ENCODE measurements around the gene IL1F10.
"Not testable (repeated sequence)": the region's sequence is repeated elsewhere in the genome, so short reads cannot be mapped to it uniquely, and the experiment has no call there.

The IL1F10 gene

GRCh38 chr2:113084249-113085000 lies 16.7 kb downstream of the IL1F10 start:
- DNase-seq, result no peak

- DNase-seq, result no peak
Observed at GRCh38 chr2:113085542-113085941, 17.8 kb downstream of the IL1F10 start.

GRCh38 chr2:113088213-113088992 lies 20.6 kb downstream of the IL1F10 start:
- no peak for DNase-seq

DNA sequence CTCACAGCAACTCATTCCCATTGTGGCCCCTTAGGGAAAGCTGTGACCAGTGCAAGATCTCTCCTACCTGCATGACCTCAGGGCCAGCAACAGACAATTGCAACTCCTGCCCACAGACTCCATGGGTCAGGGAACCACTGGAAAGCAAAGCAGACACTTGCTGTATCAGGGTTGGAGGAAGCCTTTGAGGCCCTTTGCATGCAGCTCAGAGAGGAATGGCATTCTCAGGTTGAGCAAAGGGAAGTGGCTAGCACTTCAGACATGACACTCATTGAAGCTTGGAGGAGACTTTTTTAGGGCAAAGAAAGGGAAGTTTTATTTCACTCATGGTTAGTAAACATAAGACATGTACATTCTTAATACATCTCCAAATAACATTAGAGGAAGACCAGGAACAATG lies 22.1 kb downstream of the IL1F10 start:
- DNase-seq, result no peak

- no peak for DNase-seq
Observed at GRCh38 chr2:113091231-113091896, 23.6 kb downstream of the IL1F10 start.

GRCh38 chr2:113092864-113093612 lies 25.3 kb downstream of the IL1F10 start:
- DNase-seq, result no peak

- DNase-seq, result no peak
Observed at GRCh38 chr2:113093613-113093977, 25.8 kb downstream of the IL1F10 start.

DNA sequence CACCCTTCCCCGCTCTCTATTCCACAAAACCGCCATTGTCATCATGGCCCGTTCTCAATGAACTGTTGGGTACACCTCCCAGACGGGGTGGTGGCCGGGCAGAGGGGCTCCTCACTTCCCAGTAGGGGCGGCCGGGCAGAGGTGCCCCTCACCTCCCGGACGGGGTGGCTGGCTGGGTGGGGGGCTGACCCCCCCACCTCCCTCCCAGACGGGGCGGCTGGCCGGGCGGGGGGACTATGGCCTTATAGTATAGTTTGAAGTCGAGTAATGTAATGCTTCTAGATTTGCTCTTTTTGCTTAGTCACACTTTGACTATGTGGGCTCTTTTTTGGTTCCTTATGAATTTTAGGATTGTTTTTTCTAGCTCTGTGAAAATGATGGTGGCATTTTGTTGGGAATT lies 28.5 kb downstream of the IL1F10 start:
- not testable (repeated sequence) for DNase-seq

GRCh38 chr2:113096842-113097618 lies 29.3 kb downstream of the IL1F10 start:
- not testable (repeated sequence) for DNase-seq

- no peak for DNase-seq
Observed at GRCh38 chr2:113098041-113098440, 30.3 kb downstream of the IL1F10 start.

DNA sequence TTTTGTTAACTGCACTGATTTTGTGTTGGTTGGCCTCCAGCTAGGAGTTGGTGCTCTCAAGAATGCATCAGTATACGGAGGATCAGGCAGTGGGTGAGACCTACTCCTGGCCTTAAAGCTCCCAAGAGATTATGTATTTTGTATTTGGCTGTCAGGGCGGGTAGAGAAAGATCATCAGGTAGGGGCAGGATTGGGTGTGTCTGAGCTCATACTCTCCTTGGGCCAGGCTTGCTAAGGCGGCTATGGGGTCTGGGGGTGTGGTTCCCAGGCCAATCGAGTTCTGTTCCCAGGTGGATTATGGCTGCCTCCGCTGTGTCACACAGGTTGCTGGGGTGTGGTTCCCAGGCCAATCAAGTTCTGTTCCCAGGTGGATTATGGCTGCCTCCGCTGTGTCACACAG lies 30.8 kb downstream of the IL1F10 start:
- DNase-seq, result no peak

GRCh38 chr2:113102133-113102532 lies 34.4 kb downstream of the IL1F10 start:
- no peak for DNase-seq

DNA sequence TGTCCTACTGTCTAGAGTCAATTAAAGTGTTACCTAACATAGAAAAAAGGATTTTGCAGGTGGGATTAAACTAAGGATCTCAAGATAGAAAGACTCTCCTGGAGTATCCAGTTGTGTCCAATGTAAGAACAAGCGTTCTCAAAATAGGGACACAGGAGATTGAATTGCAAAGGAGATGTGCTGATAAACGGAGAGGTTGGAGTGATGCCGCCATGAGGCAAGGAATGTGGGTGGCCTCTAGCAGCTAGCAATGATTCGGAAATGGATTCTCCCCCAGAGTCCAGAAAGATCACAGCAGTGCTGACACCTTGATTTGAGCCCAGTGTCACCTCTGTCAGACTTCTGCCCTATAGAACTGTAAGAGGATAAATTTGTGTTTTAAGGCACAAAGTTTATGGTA lies 35.5 kb downstream of the IL1F10 start:
- no peak for DNase-seq

- peak; percentile 71 for DNase-seq
Observed at GRCh38 chr2:113104054-113104611, 36.4 kb downstream of the IL1F10 start.

GRCh38 chr2:113105047-113105785 lies 37.4 kb downstream of the IL1F10 start:
- DNase-seq, result no peak

DNA sequence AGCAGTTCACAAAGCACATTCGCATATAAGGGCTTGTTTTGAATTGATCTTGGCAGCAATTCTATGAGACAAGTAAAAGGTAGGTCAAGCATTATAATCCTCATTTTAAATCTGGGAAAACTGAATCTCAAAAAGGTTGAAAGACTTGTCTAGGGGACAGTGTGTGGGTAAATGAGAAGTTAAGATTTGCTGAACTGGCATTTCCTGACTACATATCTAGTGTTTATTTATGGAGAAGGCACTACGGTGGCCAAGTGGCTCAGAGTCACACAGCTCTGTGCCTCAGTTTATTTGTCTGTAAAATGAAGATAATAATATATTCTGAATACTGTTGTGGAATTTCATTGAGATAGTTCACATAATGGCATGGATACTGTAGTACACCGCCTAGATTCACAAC lies 43.4 kb downstream of the IL1F10 start:
- no peak for DNase-seq

- DNase-seq, result no peak
Observed at GRCh38 chr2:113111823-113112287, 44.1 kb downstream of the IL1F10 start.

DNA sequence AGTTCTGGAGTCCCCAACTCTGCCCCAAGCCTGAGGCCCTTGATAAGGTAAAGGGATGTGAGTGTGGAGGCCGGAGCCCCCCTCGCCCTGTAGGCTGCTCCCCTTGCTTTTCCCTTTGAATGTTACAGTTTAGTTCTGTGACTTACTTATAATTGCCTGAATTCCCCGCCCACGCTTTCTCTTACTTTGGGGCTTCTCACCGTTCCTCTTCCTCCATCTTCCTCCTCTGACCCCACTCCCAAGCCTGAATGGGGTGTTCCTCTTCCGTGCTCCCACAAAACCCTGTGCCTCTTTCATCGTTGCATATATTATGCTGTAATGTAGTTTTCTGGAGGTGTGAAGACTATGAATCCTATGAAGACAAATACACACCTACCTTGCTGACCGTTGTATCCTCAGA lies 44.7 kb downstream of the IL1F10 start:
- DNase-seq, result no peak

- DNase-seq, result no peak
Observed at GRCh38 chr2:113112871-113113270, 45.1 kb downstream of the IL1F10 start.

DNA sequence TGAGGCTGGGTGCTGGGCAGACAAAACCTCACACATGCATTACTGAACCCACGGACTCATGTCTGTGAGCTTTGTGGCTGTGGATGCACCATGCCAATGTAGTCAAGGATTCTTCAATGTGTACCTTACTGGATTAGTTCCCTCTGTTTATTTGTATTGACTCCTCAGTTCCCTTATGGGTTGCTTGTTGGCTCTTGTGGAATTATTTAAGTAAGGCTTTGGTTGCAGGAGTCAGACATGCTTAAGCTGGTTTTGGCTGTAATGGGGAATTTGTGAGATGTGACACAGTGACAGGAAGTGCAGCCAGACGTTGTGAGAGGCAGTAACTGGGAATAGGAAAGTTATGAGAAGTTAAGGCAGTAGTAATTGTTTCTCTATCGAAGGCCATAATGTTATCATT lies 46.0 kb downstream of the IL1F10 start:
- DNase-seq, result no peak
